VCaP (cell line): ENCODE measurements around the gene ACSM6.

Experiments used
- H3K27ac ChIP-seq: fragments of 450-650 bp; 2 replicates; pipeline ENCODE4 v1.5.1; 2017
- TF ChIP-seq, protein P1 (sequence below): fragments of 450-650 bp; conservative IDR thresholded peaks from 2 replicates; pipeline ENCODE4 v1.5.1; 2017; ENCODE audit warnings: mild to moderate bottlenecking, moderate library complexity

ACSM6 gene

GRCh38 chr10:95264227-95265051 is 70.4 kb downstream of the ACSM6 start:
- H3K27ac ChIP-seq = no peak overlapping the region
- TF ChIP-seq, protein P1, sequence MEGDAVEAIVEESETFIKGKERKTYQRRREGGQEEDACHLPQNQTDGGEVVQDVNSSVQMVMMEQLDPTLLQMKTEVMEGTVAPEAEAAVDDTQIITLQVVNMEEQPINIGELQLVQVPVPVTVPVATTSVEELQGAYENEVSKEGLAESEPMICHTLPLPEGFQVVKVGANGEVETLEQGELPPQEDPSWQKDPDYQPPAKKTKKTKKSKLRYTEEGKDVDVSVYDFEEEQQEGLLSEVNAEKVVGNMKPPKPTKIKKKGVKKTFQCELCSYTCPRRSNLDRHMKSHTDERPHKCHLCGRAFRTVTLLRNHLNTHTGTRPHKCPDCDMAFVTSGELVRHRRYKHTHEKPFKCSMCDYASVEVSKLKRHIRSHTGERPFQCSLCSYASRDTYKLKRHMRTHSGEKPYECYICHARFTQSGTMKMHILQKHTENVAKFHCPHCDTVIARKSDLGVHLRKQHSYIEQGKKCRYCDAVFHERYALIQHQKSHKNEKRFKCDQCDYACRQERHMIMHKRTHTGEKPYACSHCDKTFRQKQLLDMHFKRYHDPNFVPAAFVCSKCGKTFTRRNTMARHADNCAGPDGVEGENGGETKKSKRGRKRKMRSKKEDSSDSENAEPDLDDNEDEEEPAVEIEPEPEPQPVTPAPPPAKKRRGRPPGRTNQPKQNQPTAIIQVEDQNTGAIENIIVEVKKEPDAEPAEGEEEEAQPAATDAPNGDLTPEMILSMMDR = no peak

DNA sequence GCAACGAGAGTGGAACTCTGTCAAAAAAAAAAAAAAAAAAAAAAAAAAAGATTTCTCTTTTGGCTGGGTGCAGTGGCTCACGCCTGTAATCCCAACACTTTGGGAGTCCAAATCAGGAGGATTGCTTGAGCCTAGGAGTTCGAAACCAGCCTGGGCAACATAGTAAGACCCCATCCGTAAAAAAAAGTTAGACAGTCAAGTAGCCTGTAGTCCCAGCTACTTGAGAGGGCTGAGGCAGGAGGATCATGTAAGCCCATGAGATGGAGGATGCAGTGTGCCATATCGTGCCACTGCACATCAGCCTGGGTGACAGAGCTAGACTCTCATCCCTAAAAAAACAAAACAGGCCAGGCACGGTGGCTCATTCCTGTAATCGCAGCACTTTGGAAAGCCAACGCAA is 71.5 kb downstream of the ACSM6 start:
- H3K27ac ChIP-seq = no peak overlapping the region
- TF ChIP-seq, protein P1 = no peak

- H3K27ac ChIP-seq = no peak overlapping the region
- TF ChIP-seq, protein P1 = no peak
These were observed 72.6 kb downstream of the ACSM6 start for GRCh38 chr10:95266674-95267095.

DNA sequence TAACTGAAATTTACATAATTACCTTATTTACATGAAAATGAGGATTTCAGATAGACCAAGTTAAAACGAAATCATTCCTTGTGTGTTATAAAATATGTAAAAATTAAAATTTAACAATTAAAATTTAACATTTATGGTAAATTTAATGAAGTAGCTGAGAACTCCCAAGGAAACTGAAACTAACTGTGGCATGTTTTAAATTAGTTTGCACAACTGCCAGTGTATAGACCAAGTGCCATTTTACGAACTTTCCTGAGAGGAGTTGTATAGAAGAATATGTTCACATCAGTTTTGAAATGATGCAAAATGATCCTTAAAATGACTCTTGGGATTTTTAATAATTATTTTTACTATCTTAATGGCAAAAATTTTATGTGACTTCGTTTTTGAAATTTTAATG is 73.2 kb downstream of the ACSM6 start:
- TF ChIP-seq, protein P1 = no peak
- H3K27ac ChIP-seq = no peak overlapping the region

GRCh38 chr10:95268438-95268837 is 74.4 kb downstream of the ACSM6 start:
- TF ChIP-seq, protein P1 = no peak
- no peak overlapping the region for H3K27ac ChIP-seq

GRCh38 chr10:95273393-95274312 is 79.6 kb downstream of the ACSM6 start:
- H3K27ac ChIP-seq = no peak overlapping the region

More at GRCh38 chr10:95273393-95274312, 79.6 kb downstream of the ACSM6 start:
- TF ChIP-seq, protein P1 = no peak
